GM15510 (cell line): ENCODE results near the gene ATP13A2.

ENCODE experiments used
- POLR2A ChIP-seq: IDR thresholded peaks from 3 replicates; pipeline ENCODE4 v1.6.1; 2011; ENCODE audit warnings: borderline replicate concordance; ENCODE audit not compliant: insufficient read length; ENCODE audit errors: extremely low read depth

ATP13A2 gene

GRCh38 chr1:16944038-16944437, 67.7 kb downstream of the ATP13A2 start:
- no peak for TF ChIP-seq POLR2A

- TF ChIP-seq POLR2A = no peak
Measured at GRCh38 chr1:16938351-16939321, 73.1 kb downstream of the ATP13A2 start.
